EL (cell line): ENCODE measurements around the gene CHORDC1.
"Not testable (repeated sequence)": the region's sequence is repeated elsewhere in the genome, so short reads cannot be mapped to it uniquely, and the experiment has no call there.

ENCODE experiments used
- DNase-seq: peaks from one replicate; pipeline ENCODE4 v3.0.0-alpha.2; 2016

CHORDC1 gene

GRCh38 chr11:90213322-90213721 lies 9.5 kb downstream of the CHORDC1 start:
- DNase-seq = no peak

- no peak for DNase-seq
These were observed 14.0 kb downstream of the CHORDC1 start for GRCh38 chr11:90208857-90209256.

DNA sequence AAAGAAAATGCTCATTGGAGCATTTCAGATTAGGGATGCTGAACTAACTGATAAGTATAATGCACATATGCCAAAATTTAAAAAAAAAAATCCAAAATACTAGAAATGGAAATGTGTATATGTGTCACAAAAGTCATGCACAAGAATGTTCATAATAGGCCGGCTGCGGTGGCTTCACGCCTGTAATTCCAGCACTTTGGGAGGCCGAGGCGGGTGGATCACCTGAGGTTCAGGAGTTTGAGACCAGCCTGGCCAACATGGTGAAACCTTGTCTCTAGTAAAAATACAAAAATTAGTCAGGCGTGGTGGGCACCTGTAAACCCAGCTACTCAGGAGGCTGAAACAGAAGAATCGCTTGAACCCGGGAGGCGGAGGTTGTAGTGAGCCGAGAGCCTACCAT lies 14.9 kb downstream of the CHORDC1 start:
- not testable (repeated sequence) for DNase-seq

- peak; percentile 53 for DNase-seq
These were observed 17.8 kb downstream of the CHORDC1 start for GRCh38 chr11:90204832-90205646.

DNA sequence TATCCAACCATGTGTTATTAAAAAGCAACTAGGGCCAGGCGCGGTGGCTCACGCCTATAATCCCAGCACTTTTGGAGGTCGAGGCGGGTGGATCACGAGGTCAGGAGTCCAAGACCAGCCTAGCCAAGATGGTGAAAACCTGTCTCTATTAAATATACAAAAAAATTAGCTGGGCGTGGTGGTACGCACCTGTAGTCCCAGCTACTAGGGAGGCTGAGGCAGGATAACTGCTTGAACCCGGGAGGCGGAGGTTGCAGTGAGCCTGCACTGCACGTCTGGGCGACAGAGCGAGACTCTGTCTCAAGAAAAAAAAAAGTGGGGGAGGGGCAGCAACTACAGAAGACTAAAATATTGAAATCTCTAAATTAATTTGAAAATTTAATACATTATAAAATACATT lies 18.4 kb downstream of the CHORDC1 start:
- DNase-seq = no peak

GRCh38 chr11:90202342-90202741 lies 20.5 kb downstream of the CHORDC1 start:
- no peak for DNase-seq

DNA sequence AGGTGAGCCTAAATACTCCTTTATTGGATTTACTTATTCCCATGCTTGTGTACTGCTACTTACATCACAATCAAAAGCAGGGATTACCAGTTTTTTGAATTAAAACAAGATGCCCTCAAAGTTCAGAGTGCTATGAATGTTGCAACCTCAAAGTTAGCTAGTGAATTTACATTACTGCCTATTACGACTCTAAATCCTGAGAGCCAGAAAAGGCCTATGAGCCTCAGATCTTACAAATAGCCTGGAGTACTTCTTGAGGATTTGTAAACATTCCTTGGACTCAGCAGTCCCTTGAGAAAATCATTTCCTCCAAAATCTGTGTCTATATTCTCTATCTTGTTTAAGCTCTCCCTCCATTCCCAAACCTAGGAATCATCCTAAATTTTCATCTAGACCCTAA lies 25.5 kb downstream of the CHORDC1 start:
- no peak for DNase-seq

DNA sequence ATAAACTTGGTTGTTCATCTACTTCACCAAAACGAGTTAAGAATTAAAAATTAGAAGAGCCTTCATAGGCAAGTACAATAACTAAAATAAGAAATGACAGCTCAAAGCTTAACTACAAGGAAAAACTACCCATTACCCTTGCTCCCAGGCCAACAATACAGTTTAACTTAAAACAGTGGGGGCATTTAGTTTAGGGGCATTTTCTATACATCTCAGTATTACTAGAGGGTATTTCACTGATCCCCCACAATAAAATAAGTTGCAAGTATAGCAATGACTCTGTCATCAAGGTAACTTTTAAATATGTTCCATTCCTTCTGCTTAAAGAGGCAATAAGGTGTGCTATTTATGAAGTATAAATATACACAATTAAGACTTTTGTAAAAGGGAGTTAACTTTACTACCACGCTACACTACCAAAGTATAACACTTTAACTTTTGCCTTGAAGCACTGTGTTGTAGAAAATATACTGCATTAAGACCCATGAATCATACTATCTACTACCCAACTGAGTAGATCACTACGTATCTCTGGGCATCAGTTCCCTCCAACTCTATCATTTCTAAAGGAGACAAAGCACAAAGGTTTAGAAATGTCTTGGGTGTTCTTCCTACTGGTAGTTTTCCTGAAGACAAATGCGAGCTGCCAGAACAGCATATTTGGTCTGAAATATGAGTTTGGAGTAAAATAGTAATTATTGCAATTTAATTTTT lies 29.8 kb downstream of the CHORDC1 start:
- no peak for DNase-seq

- no peak for DNase-seq
These were observed 33.8 kb downstream of the CHORDC1 start for GRCh38 chr11:90189011-90189410.

DNA sequence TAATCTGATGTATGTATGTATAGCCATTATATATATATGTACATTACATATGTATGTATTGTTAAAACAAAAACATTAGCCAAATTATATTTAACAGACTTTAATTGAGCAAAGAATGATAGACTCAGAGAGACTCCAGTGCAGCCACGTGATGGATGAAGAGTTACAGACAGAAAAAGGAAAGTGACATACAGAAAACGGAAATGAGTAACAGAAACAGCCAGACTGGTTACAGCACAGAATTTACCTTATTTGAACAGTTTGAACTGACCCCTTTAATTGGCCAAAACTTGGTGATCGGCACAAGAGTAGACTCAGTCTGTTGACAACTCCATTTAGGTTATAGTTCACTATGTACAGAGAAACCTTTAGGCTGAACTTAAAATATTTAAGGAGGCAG lies 35.0 kb downstream of the CHORDC1 start:
- DNase-seq = no peak

DNA sequence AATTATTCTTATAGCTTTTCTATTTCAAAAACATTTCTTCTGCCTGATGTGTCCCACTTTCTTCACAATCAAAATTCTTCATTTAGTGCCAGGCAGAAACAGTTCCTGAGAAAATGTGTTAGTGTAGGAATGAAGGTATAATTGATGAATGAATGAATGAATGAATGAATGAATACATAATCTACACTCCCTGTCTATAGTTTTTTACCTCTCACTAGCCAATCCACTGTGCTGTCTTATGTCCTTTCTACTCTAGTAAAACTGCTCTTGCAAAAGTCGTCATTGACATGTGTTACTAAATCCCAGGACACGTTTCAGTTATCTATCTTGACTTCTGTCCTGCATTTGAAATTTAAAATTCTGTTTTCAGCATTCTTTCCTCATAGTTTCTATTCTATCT lies 42.9 kb downstream of the CHORDC1 start:
- no peak for DNase-seq

DNA sequence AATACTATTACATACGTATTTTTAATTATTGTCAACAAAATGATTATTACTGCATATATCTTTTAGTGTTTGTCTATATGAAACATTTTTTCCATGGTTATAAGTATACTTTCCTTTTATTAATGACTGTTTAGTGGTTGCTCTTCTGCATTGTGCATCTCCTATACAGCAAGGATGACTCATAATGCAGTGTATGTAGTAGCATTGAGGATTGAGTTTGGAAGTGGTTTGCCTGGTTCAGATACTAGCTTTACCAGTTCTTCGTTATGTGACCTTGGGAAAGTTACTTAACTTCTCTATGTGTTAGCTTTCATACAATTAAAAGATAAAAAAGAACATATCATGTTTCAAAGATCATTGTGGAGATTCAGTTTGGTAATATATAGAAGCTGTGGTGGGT lies 44.1 kb downstream of the CHORDC1 start:
- no peak for DNase-seq

GRCh38 chr11:90176069-90176468 lies 46.8 kb downstream of the CHORDC1 start:
- DNase-seq = no peak

DNA sequence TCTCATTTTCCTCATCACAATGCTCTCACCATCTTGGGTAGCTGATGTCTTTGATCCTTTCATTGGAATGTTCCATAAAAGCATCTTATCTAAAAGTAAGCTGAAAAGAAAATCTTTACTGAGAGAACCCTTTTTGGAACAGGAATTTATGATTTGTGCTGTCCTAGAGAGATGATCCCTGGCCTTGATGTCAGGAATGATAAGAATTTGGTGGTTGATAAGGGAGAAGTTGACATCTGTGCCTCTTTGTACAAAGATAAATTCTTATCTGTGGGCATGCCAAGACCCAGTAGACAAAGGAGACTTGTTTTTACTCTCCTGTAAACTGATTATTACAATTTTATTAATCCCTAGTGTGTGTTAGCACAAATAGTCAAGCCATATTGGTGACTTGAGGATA lies 51.5 kb downstream of the CHORDC1 start:
- DNase-seq = no peak

DNA sequence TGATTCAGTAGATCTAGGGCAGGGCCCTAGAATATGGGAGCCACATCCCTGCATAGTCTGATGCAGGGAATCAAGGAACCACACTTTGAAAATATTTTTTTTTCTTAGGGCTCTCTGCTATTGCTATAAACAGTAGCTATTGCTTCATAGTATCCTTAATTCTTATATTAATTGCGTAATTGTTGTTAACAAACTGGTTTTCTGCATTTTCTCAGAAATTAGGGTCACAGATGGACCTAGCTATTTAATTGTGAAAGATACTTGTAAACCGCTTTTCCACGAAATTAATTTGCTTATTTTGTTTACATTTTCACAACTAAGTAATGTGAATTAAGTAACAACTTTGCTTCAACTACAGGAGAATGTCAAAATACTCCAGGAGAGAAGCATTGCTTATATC lies 54.3 kb downstream of the CHORDC1 start:
- DNase-seq = no peak

DNA sequence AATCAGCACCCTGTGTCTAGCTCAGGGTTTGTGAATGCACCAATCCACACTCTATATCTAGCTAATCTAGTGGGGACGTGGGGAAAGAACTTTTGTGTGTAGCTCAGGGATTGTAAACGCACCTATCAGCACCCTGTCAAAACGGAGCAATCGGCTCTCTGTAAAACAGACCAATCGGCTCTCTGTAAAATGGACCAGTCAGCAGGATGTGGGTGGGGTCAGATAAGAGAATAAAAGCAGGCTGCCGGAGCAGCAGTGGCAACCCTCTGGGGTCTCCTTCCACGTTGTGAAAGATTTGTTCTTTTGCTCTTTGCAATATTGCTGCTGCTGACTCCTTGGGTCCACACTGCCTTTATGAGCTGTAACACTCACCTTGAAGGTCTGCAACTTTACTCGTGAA lies 55.1 kb downstream of the CHORDC1 start:
- DNase-seq = not testable (repeated sequence)

- DNase-seq = not testable (repeated sequence)
These were observed 55.8 kb downstream of the CHORDC1 start for GRCh38 chr11:90166982-90167573.
